Erythroblast (primary cell): ENCODE data around the gene SYNJ2.

Source experiments
- DNase-seq, 2 experiments: peaks; one replicate each; lab custom pipeline; 2025; lab: John Stamatoyannopoulos, UW
- GATA1 ChIP-seq: IDR thresholded peaks from 2 replicates; pipeline ENCODE4 v1.6.1; 2011; ENCODE audit warnings: low read depth, mild to moderate bottlenecking, control low read depth, low read length, moderate library complexity
- POLR2A ChIP-seq: IDR thresholded peaks from 2 replicates; pipeline ENCODE4 v1.6.1; 2011; ENCODE audit warnings: mild to moderate bottlenecking, low read length

Gene SYNJ2

GRCh38 chr6:158056355-158056754 lies 74.7 kb downstream of the SYNJ2 start:
- DNase-seq = no peak
- TF ChIP-seq GATA1 (no peak), POLR2A (no peak)

DNA sequence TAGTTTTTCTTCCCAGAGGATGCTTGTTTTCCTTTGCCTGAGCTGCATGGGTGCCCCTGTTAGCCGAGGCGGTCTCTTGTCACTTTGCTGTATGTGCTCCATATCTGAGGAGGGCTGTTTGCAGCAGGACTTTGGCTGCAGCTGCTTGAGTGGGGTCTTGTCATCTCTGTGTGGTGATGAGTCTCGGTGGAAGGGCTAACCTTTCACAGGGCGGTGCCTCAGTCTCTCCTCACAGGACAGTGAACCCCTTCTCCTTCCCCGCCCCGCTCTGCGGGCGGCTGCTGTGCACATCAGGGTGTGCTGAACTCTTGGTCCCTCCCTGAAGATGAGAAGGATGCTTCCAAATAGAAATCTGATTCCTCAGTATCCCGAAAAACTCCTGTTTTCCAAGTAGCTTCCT lies 75.1 kb downstream of the SYNJ2 start:
- TF ChIP-seq POLR2A = no peak
- TF ChIP-seq GATA1 = no peak
- no peak for DNase-seq

- TF ChIP-seq GATA1 = no peak
- no peak for TF ChIP-seq POLR2A
- peak in 1 of 2 experiments; percentile 26 for DNase-seq
These were observed 75.7 kb downstream of the SYNJ2 start for GRCh38 chr6:158057213-158057987.

DNA sequence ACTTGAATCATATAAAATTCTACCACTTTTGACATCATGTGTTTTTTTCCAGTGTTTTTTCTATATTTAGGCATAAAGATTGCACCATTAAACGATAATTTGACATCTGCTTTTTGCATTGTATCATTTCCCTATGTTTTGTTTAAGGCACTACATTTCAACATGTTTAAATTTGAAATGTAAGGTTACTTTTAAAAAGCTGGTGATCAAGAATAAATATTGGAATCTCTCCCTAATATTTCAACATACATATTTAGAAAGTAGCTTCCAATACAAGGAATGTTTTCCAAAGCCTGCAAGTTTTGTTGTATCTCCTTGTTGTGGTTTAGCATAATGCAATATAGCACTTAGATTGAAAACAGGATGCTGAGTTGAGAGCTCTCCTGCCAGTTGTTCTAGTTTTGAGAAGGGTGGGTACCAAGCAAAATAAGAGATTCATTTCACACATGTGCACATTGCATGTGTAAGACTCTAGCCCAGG lies 76.5 kb downstream of the SYNJ2 start:
- TF ChIP-seq GATA1 = no peak
- TF ChIP-seq POLR2A = no peak
- no peak for DNase-seq

DNA sequence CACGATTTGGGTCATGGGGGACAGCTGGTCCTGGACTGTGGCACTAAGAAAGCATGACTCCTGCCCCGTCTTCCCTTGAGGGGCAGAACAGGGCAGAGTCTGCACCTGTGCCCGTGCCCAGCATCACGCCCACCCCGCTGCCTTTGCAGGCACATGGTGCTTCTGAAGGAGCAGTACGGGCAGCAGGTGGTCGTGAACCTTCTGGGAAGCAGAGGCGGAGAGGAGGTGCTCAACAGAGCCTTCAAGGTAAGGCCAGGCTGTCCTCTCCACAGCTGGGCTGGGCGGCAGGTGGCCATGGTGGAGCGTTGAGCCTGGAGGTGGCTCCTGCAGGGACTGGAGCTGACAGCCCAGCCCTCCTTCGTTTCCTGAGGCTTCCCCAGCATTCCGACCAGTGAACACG lies 77.4 kb downstream of the SYNJ2 start:
- no peak for DNase-seq
- TF ChIP-seq GATA1 (no peak), POLR2A (no peak)

DNA sequence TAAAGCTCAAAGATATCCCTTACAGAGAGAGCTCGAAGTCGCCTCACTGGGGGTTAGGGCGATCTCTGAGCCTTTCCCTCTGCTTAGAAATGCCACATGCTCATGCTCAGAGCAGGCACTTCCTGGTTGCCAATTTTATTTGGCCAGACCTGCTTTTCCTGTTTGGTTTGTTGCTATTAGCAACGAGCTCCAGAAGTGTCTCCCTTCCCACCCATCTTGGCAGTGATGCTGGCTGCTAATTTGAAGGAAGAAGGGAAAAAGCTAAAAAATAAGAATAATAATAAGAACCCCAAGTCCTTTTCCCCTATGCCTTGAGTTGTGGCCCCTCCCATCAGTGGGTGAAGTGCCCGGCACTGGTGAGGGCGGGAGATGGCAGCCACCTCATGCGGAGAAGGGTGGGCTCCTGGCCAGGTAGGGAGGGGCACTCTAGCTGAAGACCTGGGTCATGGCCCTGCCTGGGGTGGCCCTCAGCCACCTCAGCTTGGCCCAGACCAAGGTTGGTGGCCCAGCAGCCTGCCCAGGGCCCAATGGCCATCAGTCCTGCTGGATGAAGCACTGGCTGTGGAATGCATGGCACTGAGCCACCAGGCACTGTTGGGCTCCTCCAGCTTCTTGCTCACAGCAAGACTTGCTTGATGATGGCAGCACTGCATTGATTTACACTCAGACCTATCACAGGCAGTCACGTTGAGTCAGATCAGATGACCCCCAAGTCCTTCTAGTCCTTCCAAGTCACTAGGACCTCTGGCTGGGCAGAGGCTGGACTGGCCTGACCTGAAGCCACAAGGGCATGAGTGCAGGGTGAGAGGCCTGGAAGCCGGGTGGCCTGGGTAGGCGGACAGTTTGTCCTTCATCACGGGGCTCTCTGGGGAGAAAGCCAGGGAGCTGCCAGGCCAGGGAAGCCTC lies 79.0 kb downstream of the SYNJ2 start:
- DNase-seq = no peak
- TF ChIP-seq GATA1 (no peak), POLR2A (no peak)

DNA sequence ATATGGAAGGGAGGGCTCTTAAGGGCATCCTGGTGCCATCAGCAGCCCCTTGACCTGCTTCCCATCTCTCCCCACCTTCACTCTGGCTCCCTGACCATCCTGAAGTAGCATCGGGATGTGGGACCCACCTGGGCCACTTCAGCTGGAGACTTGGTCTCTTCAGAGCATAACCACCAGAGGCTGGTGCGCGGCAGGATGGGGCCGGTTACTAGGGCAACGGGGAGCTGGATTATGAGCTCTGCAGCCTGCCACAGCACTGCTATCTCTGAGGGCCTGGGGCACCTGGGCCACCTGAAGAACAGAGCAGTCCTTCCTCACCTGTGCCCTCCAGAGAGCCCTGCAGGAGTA lies 79.7 kb downstream of the SYNJ2 start:
- TF ChIP-seq GATA1 (no peak), POLR2A (no peak)
- DNase-seq = no peak

DNA sequence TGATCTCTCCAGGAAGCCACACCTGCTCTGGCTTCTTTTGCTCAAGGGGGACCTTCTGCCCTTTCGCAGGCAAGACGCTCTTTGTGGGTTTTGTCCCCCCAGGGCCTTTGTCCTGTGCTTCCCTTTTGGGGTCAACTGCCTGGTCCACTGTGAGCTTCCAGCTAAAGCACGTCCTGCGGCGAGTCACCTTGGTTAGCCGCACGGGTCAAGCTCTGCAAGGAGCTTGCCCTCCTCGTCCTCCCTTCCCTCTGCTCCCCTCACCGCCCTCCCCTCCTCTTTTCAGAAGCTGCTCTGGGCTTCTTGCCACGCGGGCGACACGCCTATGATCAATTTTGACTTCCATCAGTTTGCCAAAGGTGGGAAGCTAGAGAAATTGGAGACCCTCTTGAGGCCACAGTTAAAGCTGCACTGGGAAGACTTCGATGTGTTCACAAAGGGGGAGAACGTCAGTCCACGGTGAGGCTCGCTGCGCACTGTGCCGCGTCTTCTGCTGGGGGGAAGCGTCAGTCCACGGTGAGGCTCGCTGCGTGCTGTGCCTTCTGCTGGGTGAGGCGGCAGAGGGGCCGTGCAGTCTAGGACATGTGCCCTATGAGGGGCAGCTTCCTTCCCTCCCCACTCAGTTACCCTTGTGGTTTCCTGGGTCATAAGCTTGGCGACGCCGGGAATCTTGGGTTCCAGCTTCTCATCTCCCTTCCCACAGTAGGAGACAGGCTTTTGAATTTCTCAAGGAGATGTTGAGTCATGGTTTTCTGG lies 80.2 kb downstream of the SYNJ2 start:
- no peak for DNase-seq
- no peak for TF ChIP-seq GATA1
- no peak for TF ChIP-seq POLR2A

- TF ChIP-seq GATA1 (no peak), POLR2A (no peak)
These were observed 82.1 kb downstream of the SYNJ2 start for GRCh38 chr6:158063736-158064135.

DNA sequence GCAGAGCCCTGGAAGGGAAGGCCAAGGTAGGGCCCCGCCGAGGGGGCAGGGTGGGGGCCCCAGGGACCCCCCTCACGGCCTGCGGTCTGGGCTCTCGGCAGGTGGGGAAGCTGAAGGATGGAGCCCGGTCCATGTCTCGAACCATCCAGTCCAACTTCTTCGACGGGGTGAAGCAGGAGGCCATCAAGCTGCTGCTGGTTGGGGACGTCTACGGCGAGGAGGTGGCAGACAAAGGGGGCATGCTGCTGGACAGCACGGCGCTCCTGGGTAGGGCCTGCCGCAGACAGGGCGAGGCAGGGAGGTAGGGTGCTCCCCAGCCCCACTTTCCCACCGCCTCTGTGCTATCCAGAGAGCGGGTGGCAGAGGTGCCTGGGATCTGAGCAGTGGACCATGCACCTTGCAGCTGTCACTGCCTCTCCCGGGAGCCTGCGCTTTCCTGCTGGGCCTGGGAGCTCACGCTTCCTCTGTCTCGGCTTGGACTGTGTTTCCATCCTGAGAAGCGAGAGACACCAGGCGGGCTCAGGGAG lies 83.1 kb downstream of the SYNJ2 start:
- no peak for DNase-seq
- TF ChIP-seq POLR2A (no peak), GATA1 (no peak)

More at GRCh38 chr6:158063736-158064135, 82.1 kb downstream of the SYNJ2 start:
- no peak for DNase-seq

- DNase-seq = no peak
- TF ChIP-seq GATA1 (no peak), POLR2A (no peak)
These were observed 84.6 kb downstream of the SYNJ2 start for GRCh38 chr6:158066136-158066781.

DNA sequence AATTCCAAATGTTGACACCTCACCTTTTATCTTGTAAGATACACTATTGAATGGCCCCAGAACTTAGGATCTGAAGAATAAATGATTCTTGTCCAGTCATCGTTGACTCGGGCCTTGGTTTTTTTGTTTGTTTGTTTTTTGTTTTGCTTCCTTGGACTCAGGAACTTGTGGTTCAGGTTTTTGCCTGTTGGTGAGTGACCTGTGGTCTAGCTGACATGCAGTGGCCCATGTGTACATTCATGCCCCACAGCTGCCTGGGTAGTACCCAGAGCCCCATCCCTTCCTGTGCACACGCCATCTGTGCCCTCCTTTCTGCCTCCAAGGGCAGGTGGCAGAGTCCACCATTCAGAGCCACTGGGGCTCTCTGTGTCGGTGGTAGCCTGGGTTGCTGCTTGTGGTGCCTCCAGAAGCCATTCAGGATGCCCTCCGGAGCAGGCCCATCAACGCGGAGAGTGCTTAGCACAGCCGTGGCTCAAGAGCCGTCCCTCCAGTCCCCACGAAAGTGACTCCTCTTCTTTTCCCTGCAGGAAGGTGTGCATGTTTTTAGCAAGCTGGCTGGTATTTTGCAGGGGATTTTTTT lies 85.9 kb downstream of the SYNJ2 start:
- TF ChIP-seq POLR2A (no peak), GATA1 (no peak)
- no peak for DNase-seq

GRCh38 chr6:158068156-158068892 lies 86.7 kb downstream of the SYNJ2 start:
- TF ChIP-seq GATA1 (no peak), POLR2A (no peak)
- DNase-seq = no peak
